Effector memory CD4-positive, alpha-beta T cell (primary cell): ENCODE results near the gene SH2B2.

Experiments
- DNase-seq, 3 donors: peaks; one replicate each; pipeline ENCODE4 v3.0.0-alpha.2; 2020
- H3K27ac ChIP-seq: 2 replicates; pipeline ENCODE4 v1.7.0; 2013; ENCODE audit warnings: mild to moderate bottlenecking, low read length, moderate library complexity; ENCODE audit not compliant: insufficient read depth, poor library complexity, severe bottlenecking
- H3K27me3 ChIP-seq: replicated peaks from 2 replicates; pipeline ENCODE4 v1.7.0; 2013; ENCODE audit warnings: mild to moderate bottlenecking, low read length; ENCODE audit not compliant: insufficient read depth, control insufficient read depth, poor library complexity, severe bottlenecking
- H3K36me3 ChIP-seq: 2 replicates; pipeline ENCODE4 v1.7.0; 2013; ENCODE audit warnings: mild to moderate bottlenecking, low read length, moderate library complexity; ENCODE audit not compliant: control insufficient read depth, insufficient read depth
- H3K4me1 ChIP-seq: 2 replicates; pipeline ENCODE4 v1.7.0; 2013; ENCODE audit warnings: low read length, mild to moderate bottlenecking; ENCODE audit not compliant: control insufficient read depth, insufficient read depth, poor library complexity, severe bottlenecking
- H3K4me3 ChIP-seq: 2 replicates; pipeline ENCODE4 v1.7.0; 2013; ENCODE audit warnings: low read length, low read depth, mild to moderate bottlenecking; ENCODE audit not compliant: insufficient read depth, poor library complexity, severe bottlenecking
- H3K9me3 ChIP-seq: 2 replicates; pipeline ENCODE4 v1.7.0; 2013; ENCODE audit warnings: mild to moderate bottlenecking, low read length, moderate library complexity; ENCODE audit not compliant: control insufficient read depth

SH2B2 gene

GRCh38 chr7:102253066-102253972, 33.3 kb upstream of the SH2B2 start:
- Histone ChIP-seq H3K27me3 (no peaks in the 10 kb centered on the region), H3K4me1 (no peaks in the 10 kb centered on the region), H3K36me3 (no peaks in the 10 kb centered on the region), H3K27ac (no peak overlapping the region), H3K4me3 (no peak overlapping the region), H3K9me3 (no peaks in the 10 kb centered on the region)
- DNase-seq, result no peak

GRCh38 chr7:102253973-102254370, 32.7 kb upstream of the SH2B2 start:
- H3K27ac ChIP-seq, result no peak overlapping the region
- DNase-seq, result no peak
- no peaks in the 10 kb centered on the region for H3K4me1 ChIP-seq

GRCh38 chr7:102254521-102254920, 32.1 kb upstream of the SH2B2 start:
- Histone ChIP-seq H3K4me1 (no peaks in the 10 kb centered on the region), H3K27me3 (no peaks in the 10 kb centered on the region), H3K36me3 (no peaks in the 10 kb centered on the region), H3K4me3 (no peak overlapping the region), H3K27ac (no peak overlapping the region), H3K9me3 (no peaks in the 10 kb centered on the region)
- DNase-seq, result no peak

More at GRCh38 chr7:102253973-102254370, 32.7 kb upstream of the SH2B2 start:
- Histone ChIP-seq H3K36me3 (no peaks in the 10 kb centered on the region), H3K9me3 (no peaks in the 10 kb centered on the region), H3K27me3 (no peaks in the 10 kb centered on the region), H3K4me3 (no peak overlapping the region)

- DNase-seq, result no peak
- Histone ChIP-seq H3K9me3 (no peaks in the 10 kb centered on the region), H3K27me3 (no peaks in the 10 kb centered on the region), H3K27ac (no peak overlapping the region), H3K4me1 (no peaks in the 10 kb centered on the region), H3K36me3 (no peaks in the 10 kb centered on the region), H3K4me3 (no peak overlapping the region)
Measured at GRCh38 chr7:102255501-102255900, 31.2 kb upstream of the SH2B2 start.

GRCh38 chr7:102255916-102256315, 30.8 kb upstream of the SH2B2 start:
- Histone ChIP-seq H3K27me3 (no peaks in the 10 kb centered on the region), H3K27ac (no peak overlapping the region), H3K4me1 (no peaks in the 10 kb centered on the region), H3K36me3 (no peaks in the 10 kb centered on the region), H3K4me3 (no peak overlapping the region), H3K9me3 (no peaks in the 10 kb centered on the region)
- DNase-seq, result no peak

- Histone ChIP-seq H3K4me3 (no peak overlapping the region), H3K27me3 (no peaks in the 10 kb centered on the region), H3K36me3 (no peaks in the 10 kb centered on the region), H3K27ac (no peak overlapping the region), H3K4me1 (no peaks in the 10 kb centered on the region), H3K9me3 (no peaks in the 10 kb centered on the region)
- DNase-seq, result no peak
Measured at GRCh38 chr7:102258073-102258748, 28.5 kb upstream of the SH2B2 start.

- Histone ChIP-seq H3K4me1 (no peaks in the 10 kb centered on the region), H3K4me3 (no peak overlapping the region), H3K27ac (no peak overlapping the region), H3K36me3 (no peaks in the 10 kb centered on the region), H3K9me3 (no peaks in the 10 kb centered on the region), H3K27me3 (no peaks in the 10 kb centered on the region)
- no peak for DNase-seq
Measured at GRCh38 chr7:102258749-102259107, 27.9 kb upstream of the SH2B2 start.

GRCh38 chr7:102260856-102261255, 25.8 kb upstream of the SH2B2 start:
- H3K27ac ChIP-seq, result no peak overlapping the region
- H3K9me3 ChIP-seq, result no peaks in the 10 kb centered on the region
- H3K4me1 ChIP-seq, result no peaks in the 10 kb centered on the region
- no peaks in the 10 kb centered on the region for H3K36me3 ChIP-seq
- H3K4me3 ChIP-seq, result no peak overlapping the region
- DNase-seq, result no peak
- H3K27me3 ChIP-seq, result no peaks in the 10 kb centered on the region

- no peaks in the 10 kb centered on the region for H3K36me3 ChIP-seq
- H3K4me1 ChIP-seq, result no peaks in the 10 kb centered on the region
- no peak overlapping the region for H3K27ac ChIP-seq
- DNase-seq, result no peak
- no peaks in the 10 kb centered on the region for H3K9me3 ChIP-seq
- H3K4me3 ChIP-seq, result no peak overlapping the region
- H3K27me3 ChIP-seq, result no peaks in the 10 kb centered on the region
Measured at GRCh38 chr7:102261451-102261850, 25.2 kb upstream of the SH2B2 start.

GRCh38 chr7:102262546-102262945, 24.1 kb upstream of the SH2B2 start:
- Histone ChIP-seq H3K4me1 (no peaks in the 10 kb centered on the region), H3K9me3 (no peaks in the 10 kb centered on the region), H3K4me3 (no peak overlapping the region), H3K27ac (no peak overlapping the region), H3K36me3 (no peaks in the 10 kb centered on the region), H3K27me3 (no peaks in the 10 kb centered on the region)
- DNase-seq, result no peak
